ENCODE results near the gene TLCD1.
A peak's percentile ranks its signal among the peaks of the same experiment; 100 is the strongest.
"Not testable (repeated sequence)": the region's sequence is repeated elsewhere in the genome, so short reads cannot be mapped to it uniquely, and the experiment has no call there.

The TLCD1 gene

GRCh38 chr17:28740406-28741357 lies 14.6 kb upstream of the TLCD1 start:
- no peak overlapping the region for H3K4me3 ChIP-seq (ENCODE audit: low read depth, low read length)
- no peak for TF ChIP-seq CTCF (IDR thresholded peaks at IDR 0.05; ENCODE audit: low read depth, low read length, missing control alignments)
- DNase-seq (ENCODE audit: low read depth): no peak

- H3K4me3 ChIP-seq (ENCODE audit: low read depth, low read length): peak overlapping the region; percentile 50
- no peak for TF ChIP-seq CTCF (IDR thresholded peaks at IDR 0.05; ENCODE audit: low read depth, low read length, missing control alignments)
- peak; percentile 77 for DNase-seq (ENCODE audit: low read depth)
These were observed 12.8 kb upstream of the TLCD1 start for GRCh38 chr17:28738680-28739384.

- peak overlapping the region; percentile 50 for H3K4me3 ChIP-seq (ENCODE audit: low read depth, low read length)
- DNase-seq (ENCODE audit: low read depth): peak; percentile 89
These were observed 12.0 kb upstream of the TLCD1 start for GRCh38 chr17:28737770-28738679.

GRCh38 chr17:28737316-28737715 lies 11.3 kb upstream of the TLCD1 start:
- no peak for DNase-seq (ENCODE audit: low read depth)
- H3K4me3 ChIP-seq (ENCODE audit: low read depth, low read length): peak overlapping the region; percentile 50; the same call in 1 of the 2 replicates
- no peak for TF ChIP-seq CTCF (IDR thresholded peaks at IDR 0.05; ENCODE audit: low read depth, low read length, missing control alignments)

More at GRCh38 chr17:28737770-28738679, 12.0 kb upstream of the TLCD1 start:
- no peak for TF ChIP-seq CTCF (IDR thresholded peaks at IDR 0.05; ENCODE audit: low read depth, low read length, missing control alignments)

- not testable (repeated sequence) for DNase-seq (ENCODE audit: low read depth); H3K4me3 ChIP-seq (ENCODE audit: low read depth, low read length)
These were observed 10.1 kb upstream of the TLCD1 start for GRCh38 chr17:28735913-28736769.

- H3K4me3 ChIP-seq (ENCODE audit: low read depth, low read length): no peak overlapping the region
- TF ChIP-seq CTCF (IDR thresholded peaks at IDR 0.05; ENCODE audit: low read depth, low read length, missing control alignments): no peak
- DNase-seq (ENCODE audit: low read depth): no peak
These were observed 9.2 kb upstream of the TLCD1 start for GRCh38 chr17:28735242-28735722.
